ENCODE results near the gene NOP58.
"Not testable (repeated sequence)": the region's sequence is repeated elsewhere in the genome, so short reads cannot be mapped to it uniquely, and the experiment has no call there.

NOP58 gene

DNA sequence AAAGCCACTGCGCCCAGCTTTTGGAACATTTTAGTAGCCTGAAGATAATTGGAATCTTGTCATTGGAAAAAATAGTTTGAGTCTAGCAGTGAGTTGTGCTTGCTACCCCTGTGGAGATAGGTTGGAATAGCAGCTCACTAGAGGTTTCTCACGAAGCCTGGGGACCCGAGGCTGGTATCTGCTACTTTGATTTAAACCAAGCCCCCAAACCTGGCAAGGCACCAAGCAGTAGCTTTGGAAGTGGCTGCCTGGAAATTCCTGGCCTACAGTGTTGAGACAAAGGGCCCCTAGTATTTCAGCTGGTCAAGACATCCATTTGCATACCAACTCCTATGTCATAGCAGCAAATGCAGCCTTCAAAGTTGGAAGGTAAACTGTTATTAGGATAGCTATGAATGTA is 42.1 kb downstream of the NOP58 start:
- DNase-seq = no peak

DNA sequence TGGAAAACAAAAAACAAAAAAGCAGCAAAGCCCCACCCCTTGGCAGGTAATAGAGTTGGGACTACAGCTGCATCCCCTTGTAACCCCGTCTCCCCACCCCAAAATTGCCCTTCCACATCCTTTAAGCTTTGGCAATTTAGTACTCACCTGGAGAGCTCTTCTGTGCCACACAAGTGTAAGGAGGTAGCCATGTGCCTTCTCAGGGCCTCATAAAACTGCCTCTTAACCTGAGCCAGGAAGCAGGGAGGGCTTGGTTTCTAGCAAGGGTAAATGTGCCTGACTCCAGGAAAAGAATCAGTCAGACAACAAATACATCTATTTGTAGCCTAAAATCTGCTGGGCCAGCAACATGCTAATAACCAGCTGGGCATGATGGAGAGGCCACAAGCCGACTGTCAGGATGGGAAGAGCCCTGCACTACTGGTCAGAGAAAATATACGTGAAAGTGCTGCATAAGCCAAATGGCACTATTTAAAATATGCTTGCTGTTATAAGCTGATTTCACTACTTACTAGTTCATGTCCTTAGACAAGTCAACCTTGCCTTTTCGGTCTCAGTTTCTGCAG is 46.3 kb downstream of the NOP58 start:
- no peak for DNase-seq

DNA sequence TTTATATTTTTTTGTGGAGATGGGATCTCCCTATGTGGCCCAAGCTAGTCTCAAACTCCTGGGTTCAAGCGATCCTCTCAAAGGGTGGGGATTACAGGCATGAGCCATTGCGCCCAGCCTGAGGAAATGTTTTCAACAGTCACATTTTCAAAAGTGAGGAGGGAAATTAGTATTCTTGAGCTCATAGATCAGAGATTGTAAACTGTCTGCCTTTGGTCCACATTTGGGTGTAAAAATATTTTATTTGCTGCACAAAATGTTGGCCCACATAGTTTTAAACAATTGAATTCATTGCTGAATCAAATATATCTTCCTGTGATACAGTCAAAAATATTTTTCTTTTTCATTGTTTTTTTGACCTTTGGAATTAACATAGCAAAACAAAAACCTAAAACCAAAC is 48.6 kb downstream of the NOP58 start:
- no peak for DNase-seq

DNA sequence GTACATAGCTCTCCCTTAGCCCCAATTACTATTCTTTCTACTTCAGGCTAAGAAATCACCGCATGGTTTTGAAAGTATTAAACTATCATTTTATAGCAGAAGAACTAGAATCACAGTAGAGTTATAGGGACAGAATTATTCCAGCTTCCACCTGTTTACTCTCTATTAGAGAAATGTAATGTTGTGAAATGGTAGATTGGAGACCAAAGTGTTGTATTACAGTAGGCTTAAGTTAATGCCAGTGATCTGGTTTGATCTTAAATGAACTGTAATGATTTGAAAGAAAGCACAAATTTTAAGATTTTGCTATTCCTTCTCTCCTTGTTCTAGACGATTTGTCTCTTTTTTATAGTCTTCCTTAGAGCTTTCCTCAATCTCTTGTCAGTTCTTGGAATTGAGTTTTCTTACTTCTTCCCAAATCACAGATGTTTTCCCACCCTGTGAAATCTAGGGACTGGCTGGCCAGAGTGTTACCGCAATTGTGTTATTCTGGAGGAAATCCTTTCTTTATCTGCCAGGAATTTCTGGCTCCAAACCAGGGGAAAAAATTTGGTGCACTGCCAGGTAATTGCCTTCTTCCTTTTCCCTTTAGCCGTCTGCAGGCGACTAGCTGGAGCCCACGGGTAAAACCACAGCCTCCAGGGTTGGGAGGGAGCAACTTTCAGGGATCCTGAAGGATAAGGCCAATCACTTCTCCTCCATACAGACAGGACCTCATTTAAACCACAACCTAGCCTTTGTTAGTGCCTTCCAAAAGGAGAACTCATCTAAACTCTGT is 51.7 kb downstream of the NOP58 start:
- peak; percentile 8 to 69 for DNase-seq

DNA sequence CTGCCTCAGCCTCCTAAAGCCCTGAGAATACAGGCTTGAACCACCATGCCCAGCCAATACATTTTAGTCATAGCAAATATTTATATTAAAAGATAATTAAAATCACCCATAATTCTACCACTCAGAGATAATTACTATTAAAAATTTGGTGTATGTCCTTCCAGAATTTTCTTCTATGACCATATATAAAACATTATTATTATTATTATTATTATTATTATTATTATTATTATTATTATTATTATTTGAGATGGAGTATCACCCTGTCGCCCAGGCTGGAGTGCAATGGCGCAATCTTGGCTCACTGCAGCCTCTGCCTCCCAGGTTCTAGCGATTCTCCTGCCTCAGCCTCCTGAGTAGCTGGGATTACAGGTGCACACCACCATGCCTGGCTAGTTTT is 54.8 kb downstream of the NOP58 start:
- not testable (repeated sequence) for DNase-seq

DNA sequence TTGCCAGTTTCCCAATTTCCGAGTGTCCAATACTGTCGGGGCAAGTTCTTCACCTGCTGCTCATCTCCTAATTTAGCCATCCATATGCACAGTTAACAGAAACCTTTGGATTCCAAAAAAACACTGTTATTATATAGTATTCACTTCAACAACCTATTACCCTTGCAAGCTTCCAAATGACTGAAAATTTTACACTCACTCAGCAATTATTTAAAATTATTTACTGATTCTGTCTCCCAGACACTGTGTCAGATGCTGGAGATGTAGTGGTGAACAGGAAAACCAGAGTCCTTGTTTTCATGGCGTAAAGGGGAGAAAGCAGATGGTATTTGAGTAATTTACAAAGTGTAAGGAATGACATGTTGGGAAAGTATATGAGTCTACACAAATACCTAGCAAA is 56.9 kb downstream of the NOP58 start:
- DNase-seq = no peak

DNA sequence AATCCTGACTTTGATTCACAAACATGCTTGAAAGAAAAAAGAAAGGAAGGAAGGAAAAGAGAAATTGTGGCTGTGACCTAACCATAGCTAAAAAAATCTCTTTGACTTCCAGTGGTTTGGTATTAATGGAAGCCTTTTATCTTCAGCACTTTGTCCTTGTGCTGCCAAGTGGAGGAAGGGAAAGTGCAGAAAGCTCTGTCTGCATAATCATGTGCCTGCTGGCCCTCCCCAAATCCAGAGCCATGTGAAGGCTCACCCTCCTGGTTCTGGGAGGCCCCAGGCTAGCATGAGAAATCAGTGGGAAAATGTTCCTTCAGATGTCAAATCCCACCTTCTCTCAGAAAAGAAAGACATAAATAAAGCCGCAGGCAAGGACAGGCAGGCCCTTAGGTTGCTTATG is 62.3 kb downstream of the NOP58 start:
- DNase-seq = no peak

DNA sequence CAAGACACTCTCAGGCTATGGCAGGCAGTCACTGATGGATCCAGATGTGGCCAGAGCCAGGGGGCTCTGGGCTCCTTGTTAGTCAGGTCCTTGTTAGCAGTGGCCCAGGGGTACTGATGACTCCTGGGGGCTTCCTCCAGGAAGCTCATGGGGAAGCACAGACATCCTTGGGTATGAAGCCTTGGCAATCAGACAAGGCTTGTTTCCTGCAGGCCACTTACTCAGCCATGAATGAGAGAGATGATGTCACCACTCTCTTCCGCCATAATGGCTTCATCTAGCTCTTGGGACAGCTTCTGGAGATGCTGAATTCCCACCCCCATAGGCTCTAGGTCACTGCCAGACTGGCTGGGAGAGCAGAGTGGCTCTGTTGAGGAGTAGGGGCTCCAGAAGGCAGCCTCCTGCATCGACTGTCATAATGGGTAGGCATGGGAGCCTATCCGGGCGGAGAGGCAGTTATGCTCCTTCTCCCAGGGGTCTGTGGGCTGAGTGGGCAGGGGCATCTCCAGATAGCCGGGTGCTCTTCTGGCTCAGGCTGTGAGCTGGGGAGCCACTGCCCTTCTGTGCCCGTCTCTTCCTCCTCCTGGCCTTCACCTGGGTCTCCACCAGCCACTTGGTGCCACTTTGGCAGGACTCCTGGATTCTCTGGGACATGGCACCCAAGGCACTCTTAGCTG is 70.4 kb downstream of the NOP58 start:
- no peak for DNase-seq

DNA sequence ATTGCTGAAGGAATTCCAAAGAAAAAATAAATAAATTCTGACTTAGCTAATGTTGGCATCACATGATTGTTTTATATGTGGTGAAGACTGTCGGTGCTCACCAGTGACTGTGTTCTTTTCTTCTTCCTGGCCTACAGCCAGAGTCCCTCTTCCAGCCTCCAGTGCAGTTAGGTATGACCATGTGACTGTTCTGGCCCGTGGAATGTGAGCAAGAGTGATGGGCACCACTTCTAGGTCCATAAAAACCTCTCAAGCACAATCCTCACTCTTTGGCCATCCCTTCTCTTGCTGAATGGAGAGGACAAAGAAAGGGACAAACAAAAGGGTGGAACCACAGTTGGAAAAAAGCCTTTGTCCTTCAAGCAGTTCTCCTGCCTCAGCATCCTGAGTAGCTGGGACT is 71.6 kb downstream of the NOP58 start:
- DNase-seq = no peak

DNA sequence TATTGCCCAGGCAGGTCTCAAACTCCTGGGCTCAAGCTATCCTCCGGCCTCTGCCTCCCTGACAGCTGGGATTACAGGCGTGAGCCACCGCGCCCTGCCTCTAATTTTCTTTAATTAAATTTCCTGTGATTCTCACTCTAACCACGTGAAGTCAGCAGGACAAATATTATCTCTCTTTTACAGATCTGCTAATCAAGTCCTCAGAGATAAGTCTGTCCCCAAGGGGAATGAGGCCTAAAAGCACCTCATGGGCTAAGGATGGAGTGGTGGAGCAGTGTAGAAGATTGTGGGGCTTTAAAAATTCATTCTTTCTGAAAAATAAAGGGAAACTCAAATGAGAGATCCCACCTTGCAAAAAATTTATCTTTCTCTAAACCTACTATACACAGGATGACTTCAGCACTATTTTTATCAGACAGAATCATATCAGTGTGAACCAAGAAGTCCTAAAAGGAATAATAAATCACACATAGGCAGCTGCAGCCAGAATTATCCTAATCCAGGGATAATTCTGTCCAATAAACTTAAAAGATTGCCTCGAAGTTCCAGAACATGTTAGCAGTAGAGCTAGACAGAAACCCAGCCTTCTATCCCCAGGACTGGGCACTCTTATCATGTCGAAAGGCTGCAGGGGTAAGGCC is 72.3 kb downstream of the NOP58 start:
- no peak for DNase-seq

DNA sequence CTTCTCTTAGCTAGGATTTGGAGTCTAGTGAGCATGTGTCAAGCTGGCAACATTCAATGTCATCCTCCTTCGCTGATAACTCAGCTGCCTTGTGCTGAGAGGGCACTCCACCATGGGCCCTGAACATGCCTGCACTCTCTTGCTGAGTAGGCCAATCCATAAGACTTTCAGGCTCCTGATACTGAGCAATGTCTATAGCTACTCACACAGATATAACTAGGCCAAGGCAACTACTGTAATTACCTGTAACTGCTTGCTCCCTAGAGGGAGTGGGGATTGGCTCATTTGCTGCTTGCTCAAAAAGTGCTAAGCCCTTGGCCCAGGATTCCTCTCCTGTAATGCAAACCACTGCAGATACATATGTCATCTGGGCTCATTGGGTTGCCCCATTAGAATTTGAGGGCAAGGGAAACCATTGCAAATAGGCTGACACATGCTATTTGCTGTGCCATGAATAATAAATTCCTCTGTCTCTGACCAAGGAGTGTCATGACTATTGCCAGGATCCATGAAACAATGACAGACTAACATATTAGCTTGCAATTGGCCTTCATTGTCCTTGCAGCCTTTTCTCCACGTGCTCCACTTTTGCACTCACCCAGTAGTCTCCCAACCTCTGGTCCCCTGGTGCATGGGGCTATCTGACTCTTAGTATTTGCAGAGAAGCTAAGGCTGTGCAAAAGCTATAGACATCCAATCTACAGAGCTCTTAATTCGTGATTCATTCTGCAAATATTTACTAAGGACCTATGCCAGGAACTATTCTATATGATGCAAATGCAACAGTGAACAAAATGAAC is 73.7 kb downstream of the NOP58 start:
- peak in 1 of 2 experiments; percentile 49 for DNase-seq

DNA sequence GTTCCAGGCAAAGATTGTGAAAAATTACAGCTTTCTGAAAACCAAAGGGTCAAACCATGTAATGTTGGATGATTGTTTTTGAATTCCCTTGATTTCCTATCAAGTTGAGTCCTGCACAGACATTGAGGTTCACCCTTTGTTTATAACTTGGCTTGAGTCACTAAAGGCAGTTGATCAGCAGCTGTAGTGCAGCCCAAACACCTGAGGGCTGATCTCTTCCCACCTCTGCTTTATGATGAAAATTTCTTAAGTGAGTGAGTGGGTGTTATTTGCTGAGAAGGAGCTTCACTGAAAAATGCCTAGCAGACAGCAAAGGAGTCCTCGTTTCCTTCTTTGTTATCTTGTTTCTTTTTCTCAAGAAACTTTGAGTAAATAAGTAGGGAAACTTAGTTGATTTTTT is 78.6 kb downstream of the NOP58 start:
- no peak for DNase-seq

DNA sequence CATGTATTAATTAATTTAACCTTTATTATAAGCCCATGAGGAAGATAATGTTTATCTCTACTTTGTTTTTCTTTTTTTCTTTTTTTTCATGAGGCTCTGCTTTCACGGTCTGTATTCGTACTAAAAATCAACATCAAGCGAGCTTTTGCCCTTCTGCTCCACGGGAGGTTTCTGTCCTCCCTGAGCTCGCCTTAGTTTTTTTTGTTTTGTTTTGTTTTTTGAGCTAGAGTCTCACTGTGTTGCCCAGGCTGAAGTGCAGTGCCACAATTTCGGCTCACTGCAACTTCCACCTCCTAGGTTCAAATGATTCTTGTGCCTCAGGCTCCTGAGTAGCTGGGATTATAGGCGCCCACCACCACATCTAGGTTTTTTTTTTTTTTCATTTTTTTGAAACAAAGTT is 80.6 kb downstream of the NOP58 start:
- no peak for DNase-seq

Measured in NCI-H2081 (cell line).